Measurements from ENCODE around the gene CNOT11. TPM values are rescaled to one million over a fixed set of nuclear protein-coding genes. Genes with fewer than 3 reads are reported as not detected.

The CNOT11 gene
- total RNA-seq, 1 experiment from 2014 or later, result 38.5 TPM

- TF ChIP-seq CTCF (IDR thresholded peaks at IDR 0.05; ENCODE audit: unreplicated experiment), result no peak
- intact Hi-C loops (cut with micrococcal nuclease), result no loop called here
- no peaks in the 10 kb centered on the region for H3K9me3 Mint-ChIP-seq (ENCODE audit: unreplicated experiment)
- DNase-seq (ENCODE audit: unreplicated experiment), result no peak
- H3K27ac Mint-ChIP-seq (ENCODE audit: low read depth, unreplicated experiment), result no peak overlapping the region
- H3K4me3 Mint-ChIP-seq (ENCODE audit: unreplicated experiment), result no peak overlapping the region
- POLR2A ChIA-PET, result interaction anchor here (2.9 kb wide), 1 partner anchor 9 kb away, joined by 16 read pairs; no protein-coding TSS in a partner anchor
- CTCF ChIA-PET, result no interaction called here
- H3K36me3 Mint-ChIP-seq (ENCODE audit: insufficient read depth, unreplicated experiment), result peaks cover 89% of the 10 kb centered on the region
- no peaks in the 10 kb centered on the region for H3K27me3 Mint-ChIP-seq (ENCODE audit: insufficient read depth, unreplicated experiment)
- no TSS peak for BruUV-seq (replicated peaks)
- no peaks in the 10 kb centered on the region for H3K4me1 Mint-ChIP-seq (ENCODE audit: insufficient read depth, unreplicated experiment)
These were observed 20.4 kb downstream of the CNOT11 start for GRCh38 chr2:101273056-101273455.

- ChIA-PET POLR2A (interaction anchor here (0.9 kb wide), 1 partner anchor 34 kb away, joined by 3 read pairs; the partner anchor contains the start of gene RNF149), CTCF (no interaction called here)
- intact Hi-C loops (cut with micrococcal nuclease), result no loop called here
- no peaks in the 10 kb centered on the region for H3K4me1 Mint-ChIP-seq (ENCODE audit: insufficient read depth, unreplicated experiment)
- no peaks in the 10 kb centered on the region for H3K9me3 Mint-ChIP-seq (ENCODE audit: unreplicated experiment)
- H3K27me3 Mint-ChIP-seq (ENCODE audit: insufficient read depth, unreplicated experiment), result no peaks in the 10 kb centered on the region
- H3K4me3 Mint-ChIP-seq (ENCODE audit: unreplicated experiment), result no peak overlapping the region
- DNase-seq (ENCODE audit: unreplicated experiment), result no peak
- no TSS peak for BruUV-seq (replicated peaks)
- no peak for TF ChIP-seq CTCF (IDR thresholded peaks at IDR 0.05; ENCODE audit: unreplicated experiment)
- H3K36me3 Mint-ChIP-seq (ENCODE audit: insufficient read depth, unreplicated experiment), result peaks cover 83% of the 10 kb centered on the region
- H3K27ac Mint-ChIP-seq (ENCODE audit: low read depth, unreplicated experiment), result no peak overlapping the region
These were observed 21.5 kb downstream of the CNOT11 start for GRCh38 chr2:101274142-101274541.

GRCh38 chr2:101277111-101277510 lies 24.4 kb downstream of the CNOT11 start:
- no TSS peak for BruUV-seq (replicated peaks)
- ChIA-PET CTCF (interaction anchor here (0.5 kb wide), 1 partner anchor 567 kb away, joined by 4 read pairs; no protein-coding TSS in a partner anchor), POLR2A (interaction anchor here (0.9 to 2.1 kb wide), 2 partner anchors 9 to 24 kb away, joined by 3 to 10 read pairs; no protein-coding TSS in a partner anchor)
- intact Hi-C loops (cut with micrococcal nuclease), result no loop called here
- H3K36me3 Mint-ChIP-seq (ENCODE audit: insufficient read depth, unreplicated experiment), result peaks cover 75% of the 10 kb centered on the region
- H3K27me3 Mint-ChIP-seq (ENCODE audit: insufficient read depth, unreplicated experiment), result no peaks in the 10 kb centered on the region
- no peak for TF ChIP-seq CTCF (IDR thresholded peaks at IDR 0.05; ENCODE audit: unreplicated experiment)
- H3K4me1 Mint-ChIP-seq (ENCODE audit: insufficient read depth, unreplicated experiment), result no peaks in the 10 kb centered on the region
- H3K4me3 Mint-ChIP-seq (ENCODE audit: unreplicated experiment), result no peak overlapping the region
- no peaks in the 10 kb centered on the region for H3K9me3 Mint-ChIP-seq (ENCODE audit: unreplicated experiment)
- DNase-seq (ENCODE audit: unreplicated experiment), result no peak
- H3K27ac Mint-ChIP-seq (ENCODE audit: low read depth, unreplicated experiment), result no peak overlapping the region

GRCh38 chr2:101278925-101279324 lies 26.2 kb downstream of the CNOT11 start:
- CTCF ChIA-PET, result no interaction called here
- no peaks in the 10 kb centered on the region for H3K27me3 Mint-ChIP-seq (ENCODE audit: insufficient read depth, unreplicated experiment)
- DNase-seq (ENCODE audit: unreplicated experiment), result no peak
- intact Hi-C loops (cut with micrococcal nuclease), result no loop called here
- peaks cover 76% of the 10 kb centered on the region for H3K36me3 Mint-ChIP-seq (ENCODE audit: insufficient read depth, unreplicated experiment)
- H3K4me1 Mint-ChIP-seq (ENCODE audit: insufficient read depth, unreplicated experiment), result no peaks in the 10 kb centered on the region
- no peak overlapping the region for H3K27ac Mint-ChIP-seq (ENCODE audit: low read depth, unreplicated experiment)
- POLR2A ChIA-PET, result interaction anchor here (0.6 to 1.0 kb wide), 2 partner anchors 11 to 449 kb away, joined by 3 read pairs; no protein-coding TSS in a partner anchor
- no peaks in the 10 kb centered on the region for H3K9me3 Mint-ChIP-seq (ENCODE audit: unreplicated experiment)
- no TSS peak for BruUV-seq (replicated peaks)
- H3K4me3 Mint-ChIP-seq (ENCODE audit: unreplicated experiment), result no peak overlapping the region
- no peak for TF ChIP-seq CTCF (IDR thresholded peaks at IDR 0.05; ENCODE audit: unreplicated experiment)

All from MCF 10A (cell line).